Neutrophil (primary cell): Measurements from ENCODE around the gene ATP5MG.

Source experiments
- H3K27ac ChIP-seq: fragments of 200-600 bp; sonication (generic); 2 replicates; pipeline ENCODE4 v1.5.1; 2016; ENCODE audit warnings: mild to moderate bottlenecking, moderate library complexity
- H3K27me3 ChIP-seq: fragments of 200-600 bp; sonication (generic); 2 replicates; pipeline ENCODE4 v1.6.0; 2016; ENCODE audit warnings: mild to moderate bottlenecking
- H3K36me3 ChIP-seq: fragments of 200-600 bp; sonication (generic); 2 replicates; pipeline ENCODE4 v1.5.1; 2017
- H3K4me1 ChIP-seq, 2 experiments: fragments of 200-600 bp in 1 of 2; sonication (generic) in 1 of 2; 1 replicate in 1 of 2; 2 replicates in 1 of 2; pipeline versions ENCODE4 v1.5.1 to v1.6.1; 2013 to 2016; ENCODE audit warnings: low read depth in 1 of 2, low read length in 1 of 2, mild to moderate bottlenecking in 1 of 2, moderate library complexity in 1 of 2; ENCODE audit not compliant: control insufficient read depth in 1 of 2, insufficient read depth in 1 of 2
- H3K4me3 ChIP-seq, 2 experiments: fragments of 200-600 bp in 1 of 2; sonication (generic) in 1 of 2; 1 replicate in 1 of 2; 2 replicates in 1 of 2; pipeline ENCODE4 v1.5.1; 2013 to 2016; ENCODE audit warnings: low read depth in 1 of 2, low read length in 1 of 2, mild to moderate bottlenecking in 1 of 2, moderate library complexity in 1 of 2
- H3K9me3 ChIP-seq: fragments of 200-600 bp; sonication (generic); 2 replicates; pipeline ENCODE4 v1.5.1; 2016
- CTCF ChIP-seq: fragments of 200-600 bp; sonication (generic); IDR thresholded peaks from 2 replicates; pipeline ENCODE4 v1.5.1; 2016; ENCODE audit warnings: antibody characterized with exemption

Gene ATP5MG

GRCh38 chr11:118418766-118419165, 17.4 kb downstream of the ATP5MG start:
- no peak overlapping the region for H3K4me3 ChIP-seq
- H3K27me3 ChIP-seq = no peaks in the 10 kb centered on the region
- TF ChIP-seq CTCF = no peak
- peaks cover 2% of the 10 kb centered on the region for H3K36me3 ChIP-seq
- H3K9me3 ChIP-seq = no peaks in the 10 kb centered on the region
- peaks cover 6 to 11% of the 10 kb centered on the region in 2 experiments for H3K4me1 ChIP-seq
- H3K27ac ChIP-seq = no peak overlapping the region

- no peak for TF ChIP-seq CTCF
Measured at GRCh38 chr11:118427707-118428106, 26.3 kb downstream of the ATP5MG start.

GRCh38 chr11:118430956-118431355, 29.6 kb downstream of the ATP5MG start:
- Histone ChIP-seq H3K27ac (no peak overlapping the region), H3K9me3 (no peaks in the 10 kb centered on the region), H3K4me1 (peaks cover 16 to 18% of the 10 kb centered on the region in 2 experiments), H3K36me3 (no peaks in the 10 kb centered on the region), H3K4me3 (no peak overlapping the region), H3K27me3 (peaks cover 52% of the 10 kb centered on the region)
- TF ChIP-seq CTCF = no peak

More at GRCh38 chr11:118427707-118428106, 26.3 kb downstream of the ATP5MG start:
- Histone ChIP-seq H3K27me3 (peaks cover 34% of the 10 kb centered on the region), H3K4me1 (no peaks in the 10 kb centered on the region), H3K9me3 (no peaks in the 10 kb centered on the region), H3K36me3 (no peaks in the 10 kb centered on the region), H3K4me3 (no peak overlapping the region), H3K27ac (no peak overlapping the region)

GRCh38 chr11:118434123-118434552, 32.7 kb downstream of the ATP5MG start:
- Histone ChIP-seq H3K27ac (no peak overlapping the region), H3K36me3 (no peaks in the 10 kb centered on the region), H3K9me3 (no peaks in the 10 kb centered on the region), H3K27me3 (peaks cover 37% of the 10 kb centered on the region), H3K4me1 (peaks cover 39 to 43% of the 10 kb centered on the region in 2 experiments), H3K4me3 (peak overlapping the region in 1 of 2 experiments; percentile 87)
- TF ChIP-seq CTCF = no peak

- Histone ChIP-seq H3K27me3 (peaks cover 31% of the 10 kb centered on the region), H3K27ac (no peak overlapping the region), H3K4me1 (peaks cover 39 to 45% of the 10 kb centered on the region in 2 experiments), H3K9me3 (no peaks in the 10 kb centered on the region), H3K4me3 (peak overlapping the region; percentile 86 to 87), H3K36me3 (no peaks in the 10 kb centered on the region)
- no peak for TF ChIP-seq CTCF
Measured at GRCh38 chr11:118434553-118435289, 33.3 kb downstream of the ATP5MG start.
